Posterior vena cava (tissue), 2 donors: ENCODE results near the gene BDP1. TPM values are rescaled to one million over a fixed set of nuclear protein-coding genes. Genes with fewer than 3 reads are reported as not detected.
"Not testable (repeated sequence)": the region's sequence is repeated elsewhere in the genome, so short reads cannot be mapped to it uniquely, and the experiment has no call there.

Experiments
- DNase-seq: peaks from one replicate; pipeline ENCODE4 v3.0.0-alpha.2; 2020; ENCODE audit warnings: low spot score
- intact Hi-C, 2 donors: fragments of 100-400 bp; cut with DNase I; formaldehyde crosslinking; loops; one replicate each; pipeline versions ENCODE4 v1.14.1 to v1.14.2; 2022 to 2023
- total RNA-seq, 2 donors: library from RNA; stranded (reverse); fragmentation: NEBNext Ultra II Directional; extraction: Animal tissue kit (Norgen Biotek cat#: 25700); gene quantifications; one replicate each; pipeline ENCODE4 v1.2.1, GENCODE V29; 2021
- donor health status: DM: yes; HTN: yes; CAD: no.
- donor health status: DM: yes; HTN: yes; CAD: no.

The BDP1 gene
- total RNA-seq, 2 donors from 2014 or later = 26.7 to 30.8 TPM

DNA sequence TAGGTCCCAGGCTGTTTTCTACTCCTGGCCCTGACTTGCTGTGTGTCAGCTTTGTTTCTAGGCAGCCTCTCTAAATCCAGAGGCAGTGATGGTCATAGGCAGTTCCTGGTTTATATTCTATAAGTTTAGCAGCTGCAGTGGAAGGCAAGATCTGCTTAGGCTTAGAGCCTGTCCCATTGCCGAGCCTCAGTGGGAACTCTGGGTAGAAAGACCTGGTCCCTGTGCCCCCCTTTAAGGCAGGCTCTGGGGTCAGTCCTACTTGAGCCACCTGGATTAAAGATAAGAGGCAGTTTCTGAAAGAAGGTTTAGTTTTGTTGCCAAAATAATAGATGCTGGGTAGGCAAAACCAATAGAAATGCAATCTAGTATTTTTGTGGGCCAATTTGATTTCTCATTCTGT is 145.3 kb downstream of the BDP1 start:
- no peak for DNase-seq
- intact Hi-C loops = no loop called here

DNA sequence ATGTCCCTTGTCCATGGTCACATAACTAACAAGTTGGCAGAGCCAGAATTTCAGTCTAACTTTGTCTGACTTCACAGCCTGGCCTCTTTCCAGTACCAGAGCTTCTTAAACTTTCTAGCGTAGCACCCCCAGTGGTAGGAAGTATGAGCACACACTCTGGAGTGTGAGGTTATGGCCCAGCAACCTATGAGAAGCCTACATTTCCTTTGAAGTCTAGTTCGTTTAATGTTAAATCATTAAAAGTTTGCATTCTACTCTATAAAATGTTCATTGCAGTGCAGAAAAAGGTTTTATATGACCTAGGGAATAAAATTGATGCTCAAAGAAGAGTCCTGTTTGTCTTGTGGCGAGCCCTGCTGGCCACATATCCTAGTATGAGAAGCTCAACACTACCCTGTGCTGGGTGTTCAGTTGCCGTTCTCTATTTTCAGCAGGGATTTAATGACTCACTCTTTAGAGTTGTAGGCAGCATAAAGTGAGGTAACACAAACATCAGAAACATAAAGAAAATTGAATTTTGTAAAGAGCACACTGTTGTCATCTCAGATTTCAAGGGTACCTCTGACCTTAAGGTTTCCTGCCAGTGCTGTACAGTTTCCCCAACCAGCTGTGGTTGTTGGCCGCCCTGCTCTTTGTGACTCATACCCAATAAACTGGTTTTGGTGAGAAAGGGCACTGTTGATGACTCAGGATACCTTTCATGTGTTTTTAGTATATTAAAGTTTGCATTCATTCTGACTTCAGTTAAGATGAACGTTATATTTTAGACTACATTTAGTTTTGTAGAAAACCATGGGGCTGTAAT is 146.0 kb downstream of the BDP1 start:
- no peak for DNase-seq
- intact Hi-C loops = no loop called here

DNA sequence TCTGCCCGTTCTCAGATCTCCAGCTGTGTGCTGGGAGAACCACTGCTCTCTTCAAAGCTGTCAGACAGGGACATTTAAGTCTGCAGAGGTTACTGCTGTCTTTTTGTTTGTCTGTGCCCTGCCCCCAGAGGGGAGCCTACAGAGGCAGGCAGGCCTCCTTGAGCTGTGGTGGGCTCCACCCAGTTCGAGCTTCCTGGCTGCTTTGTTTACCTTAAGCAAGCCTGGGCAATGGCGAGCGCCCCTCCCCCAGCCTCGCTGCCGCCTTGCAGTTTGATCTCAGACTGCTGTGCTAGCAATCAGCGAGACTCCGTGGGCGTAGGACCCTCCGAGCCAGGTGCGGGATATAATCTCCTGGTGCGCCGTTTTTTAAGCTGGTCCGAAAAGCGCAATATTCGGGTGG is 154.5 kb downstream of the BDP1 start:
- intact Hi-C loops, DNase-seq: not testable (repeated sequence)

DNA sequence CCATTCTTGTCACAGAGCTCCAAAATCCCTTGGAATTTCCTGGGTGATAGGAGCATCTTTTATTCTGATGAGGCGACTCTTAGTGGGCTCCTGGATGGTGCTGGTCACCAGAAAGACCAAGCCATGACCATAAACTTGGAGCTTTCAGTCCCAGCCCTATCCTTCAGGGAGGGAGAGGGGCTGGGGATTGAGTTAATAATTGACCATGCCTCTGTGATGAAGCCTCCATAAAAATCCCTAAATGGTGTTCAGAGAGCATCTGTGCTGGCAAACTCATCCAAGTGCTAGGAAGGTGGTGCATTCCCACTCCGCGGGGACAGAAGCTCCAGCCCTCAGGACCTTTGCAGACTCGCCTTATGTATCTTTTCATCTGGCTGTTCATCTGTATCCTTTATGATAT is 160.4 kb downstream of the BDP1 start:
- intact Hi-C loops = no loop called here
- no peak for DNase-seq

Other genes with a start within 250 kb of the BDP1 start
- gene MCCC2, start 131.7 kb downstream of the BDP1 start, total RNA-seq = 10 to 100 TPM; 19.3 to 20.0 TPM